ENCODE data around the gene CDH18.

Gene CDH18

GRCh38 chr5:19584131-19584530 lies 403.9 kb downstream of the CDH18 start:
- no peak for DNase-seq (ENCODE audit: low spot score)

GRCh38 chr5:19577882-19578281 lies 410.1 kb downstream of the CDH18 start:
- no peak for DNase-seq (ENCODE audit: low spot score)

DNA sequence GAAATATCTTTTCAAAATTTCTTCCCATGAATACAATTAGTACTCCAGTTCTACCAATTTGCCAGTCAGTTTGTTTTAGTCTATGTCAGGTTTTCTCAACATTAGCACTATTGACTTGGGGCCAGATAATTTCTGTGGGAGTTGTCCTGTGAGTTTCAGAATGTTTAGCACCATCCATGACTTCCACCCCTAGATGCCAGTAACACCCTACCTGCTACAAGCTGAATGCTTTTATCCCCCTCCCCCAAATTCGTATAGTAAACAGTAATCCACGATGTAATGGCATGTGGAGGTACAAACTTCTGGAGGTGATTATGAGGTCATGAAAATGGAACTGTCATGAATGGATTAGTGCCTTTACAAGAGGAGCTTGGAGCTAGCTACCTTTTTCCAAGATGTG lies 420.0 kb downstream of the CDH18 start:
- DNase-seq (ENCODE audit: low spot score) = no peak

DNA sequence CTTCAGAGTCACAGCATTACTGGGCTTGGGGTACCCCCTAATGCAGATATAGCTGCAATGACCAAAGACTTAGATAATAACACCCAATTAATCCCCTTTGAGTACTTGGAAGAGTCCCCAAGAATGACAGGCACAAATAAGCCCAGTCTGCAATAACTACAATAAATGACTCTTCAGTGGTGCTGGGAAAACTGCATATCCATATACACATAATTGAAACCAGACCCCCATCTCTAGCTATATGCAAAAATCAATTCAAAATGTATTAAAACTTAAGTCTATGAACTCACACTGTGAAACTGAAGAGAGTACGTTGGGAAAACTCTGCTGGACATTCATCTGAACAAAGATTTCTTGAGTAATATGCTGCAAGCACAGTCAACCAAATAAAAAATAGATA lies 422.5 kb downstream of the CDH18 start:
- DNase-seq (ENCODE audit: low spot score) = no peak

GRCh38 chr5:19564036-19564435 lies 424.0 kb downstream of the CDH18 start:
- no peak for DNase-seq (ENCODE audit: low spot score)

DNA sequence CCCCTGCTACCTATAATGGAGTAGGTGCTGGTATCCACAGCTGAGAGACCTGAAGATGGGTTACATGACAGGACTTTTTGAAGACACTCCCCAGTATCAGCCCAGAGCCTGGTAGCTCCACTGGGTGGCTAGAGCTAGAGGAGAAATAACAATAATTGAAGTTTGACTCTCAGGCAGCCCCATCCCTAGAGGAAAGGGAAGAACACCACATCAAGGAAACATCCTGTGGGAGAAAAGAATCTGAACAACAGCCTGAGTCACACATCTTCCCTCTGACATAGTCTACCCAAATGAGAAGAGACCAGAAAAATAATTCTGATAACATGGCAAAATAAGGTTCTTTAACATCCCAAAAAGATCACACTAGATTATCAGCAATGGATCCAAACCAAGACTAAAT lies 432.1 kb downstream of the CDH18 start:
- DNase-seq (ENCODE audit: low spot score) = no peak

- no peak for DNase-seq (ENCODE audit: low spot score)
These were observed 432.6 kb downstream of the CDH18 start for GRCh38 chr5:19555436-19555835.

DNA sequence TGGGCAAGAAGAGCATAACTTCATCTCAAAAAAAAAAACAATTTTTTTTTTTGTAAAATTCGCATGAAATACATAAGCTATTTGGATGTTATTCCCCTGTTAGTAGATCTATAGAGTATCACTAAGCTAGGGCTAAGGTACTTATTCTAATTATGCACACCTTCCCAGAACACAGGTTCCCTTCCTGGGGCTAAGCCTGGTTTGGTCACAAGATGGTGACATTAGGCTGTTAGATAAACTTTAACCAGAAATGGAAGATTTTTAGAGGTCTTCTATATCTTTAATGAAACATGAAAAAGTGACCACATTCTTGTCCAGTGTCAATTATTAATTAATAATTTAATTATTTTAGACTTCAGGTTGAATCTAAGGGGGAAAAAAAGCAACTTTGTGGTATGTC lies 433.5 kb downstream of the CDH18 start:
- DNase-seq (ENCODE audit: low spot score) = no peak

DNA sequence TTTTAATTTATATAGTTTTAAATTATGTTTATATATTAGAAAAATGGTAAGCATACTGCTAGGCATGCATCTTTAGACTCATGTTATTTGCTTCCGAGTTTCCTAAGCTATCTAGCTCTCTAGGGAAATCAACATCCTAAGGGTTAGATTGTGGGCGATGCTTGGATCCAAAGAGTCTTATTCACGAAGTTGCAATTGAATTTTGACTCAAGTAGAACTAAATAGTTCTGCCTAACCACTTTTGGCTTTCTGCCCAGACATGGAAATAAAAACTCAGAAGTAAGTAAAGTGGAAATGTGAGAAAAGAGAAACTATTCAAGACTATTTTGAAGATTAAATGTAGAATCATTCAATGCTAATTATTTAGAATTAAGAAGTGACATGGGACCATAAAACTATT lies 440.4 kb downstream of the CDH18 start:
- DNase-seq (ENCODE audit: low spot score) = no peak

- DNase-seq (ENCODE audit: low spot score) = no peak
These were observed 441.5 kb downstream of the CDH18 start for GRCh38 chr5:19546521-19546920.

DNA sequence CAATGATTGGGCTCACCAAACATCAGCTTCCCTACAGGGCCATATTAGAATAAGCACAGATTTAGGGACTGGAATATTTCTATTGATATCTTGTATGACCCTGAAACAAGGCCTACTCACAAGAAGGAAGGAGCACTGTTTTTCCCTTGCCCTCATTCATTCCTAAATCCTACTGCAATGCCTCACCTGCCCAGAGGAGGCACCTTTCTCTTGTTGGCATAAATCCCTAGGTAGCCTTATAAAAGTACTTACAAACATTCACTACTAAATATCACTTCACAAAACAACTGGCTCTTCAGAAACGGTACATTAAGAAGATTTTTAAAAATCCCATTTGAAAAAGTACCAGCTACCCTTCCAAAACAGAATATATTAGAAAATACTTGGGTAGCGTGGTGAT lies 449.4 kb downstream of the CDH18 start:
- DNase-seq (ENCODE audit: low spot score) = no peak

DNA sequence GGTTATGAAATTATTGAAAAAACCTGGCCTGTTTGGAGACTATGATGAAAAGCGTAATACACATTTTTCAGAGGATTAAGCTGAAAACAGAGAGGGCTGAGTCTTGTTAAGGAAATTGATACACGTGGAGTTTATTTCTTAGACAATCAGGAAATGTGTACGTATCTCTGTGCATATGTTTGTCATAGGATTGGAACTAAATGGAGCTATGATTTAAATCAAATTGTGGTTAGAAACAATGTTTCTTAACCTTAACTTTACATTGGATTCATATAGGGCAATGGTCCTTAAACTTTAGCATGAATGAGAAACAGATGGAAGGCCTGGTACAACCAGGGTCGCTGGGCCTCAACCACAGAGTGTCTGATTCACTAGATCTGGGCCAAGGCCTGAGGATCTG lies 451.6 kb downstream of the CDH18 start:
- no peak for DNase-seq (ENCODE audit: low spot score)

DNA sequence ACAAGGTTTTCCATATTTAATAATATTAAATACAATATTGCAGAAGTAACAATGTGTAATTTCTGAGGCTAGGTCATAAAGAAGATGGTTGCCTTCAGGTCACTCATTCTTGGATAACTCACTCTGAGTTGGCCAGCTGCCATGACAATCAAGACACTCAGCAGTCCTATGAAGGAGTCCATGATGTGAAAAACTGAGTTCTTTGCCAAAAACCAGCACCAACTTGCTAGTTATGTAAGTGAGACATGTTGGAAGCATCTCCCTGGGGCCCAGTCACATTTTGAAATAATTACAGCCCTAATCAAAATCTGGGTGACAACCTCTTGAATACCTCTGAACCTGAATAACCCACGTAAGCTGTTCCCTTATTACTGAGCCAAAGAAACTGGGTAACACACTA lies 453.2 kb downstream of the CDH18 start:
- no peak for DNase-seq (ENCODE audit: low spot score)

GRCh38 chr5:19532936-19533335 lies 455.1 kb downstream of the CDH18 start:
- no peak for DNase-seq (ENCODE audit: low spot score)

DNA sequence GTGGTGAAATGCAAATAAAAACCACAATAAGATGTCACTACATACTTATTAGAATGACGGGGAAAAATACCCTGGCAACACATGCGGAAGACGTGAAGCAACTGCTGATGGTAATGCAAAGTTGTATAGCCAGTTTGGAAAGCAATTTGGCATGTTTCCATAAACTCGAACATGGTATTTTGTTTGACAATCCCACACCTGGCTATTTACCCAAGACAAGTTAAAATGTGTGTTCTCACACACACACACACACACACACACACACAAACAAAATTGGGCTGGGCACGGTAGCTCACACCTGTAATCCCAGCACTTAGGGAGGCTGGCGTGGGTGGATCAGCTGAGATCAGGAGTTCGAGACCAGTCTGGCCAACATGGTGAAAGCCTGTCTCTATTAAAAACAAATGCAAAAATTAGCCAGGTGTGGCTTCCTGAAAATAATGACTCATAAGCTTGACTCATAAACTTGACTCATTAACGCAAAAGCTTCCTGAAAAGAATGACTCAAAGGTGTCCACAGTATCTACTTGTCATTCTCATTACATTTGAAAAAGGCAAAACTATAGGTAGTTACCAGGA lies 456.5 kb downstream of the CDH18 start:
- no peak for DNase-seq (ENCODE audit: low spot score)

- no peak for DNase-seq (ENCODE audit: low spot score)
These were observed 468.6 kb downstream of the CDH18 start for GRCh38 chr5:19519448-19519847.

GRCh38 chr5:19498852-19499251 lies 489.1 kb downstream of the CDH18 start:
- no peak for DNase-seq (ENCODE audit: low spot score)

- no peak for DNase-seq (ENCODE audit: low spot score)
These were observed 490.7 kb downstream of the CDH18 start for GRCh38 chr5:19497229-19497815.

- no peak for DNase-seq (ENCODE audit: low spot score)
These were observed 491.9 kb downstream of the CDH18 start for GRCh38 chr5:19496056-19496455.

- DNase-seq (ENCODE audit: low spot score) = no peak
These were observed 495.1 kb downstream of the CDH18 start for GRCh38 chr5:19492861-19493260.

DNA sequence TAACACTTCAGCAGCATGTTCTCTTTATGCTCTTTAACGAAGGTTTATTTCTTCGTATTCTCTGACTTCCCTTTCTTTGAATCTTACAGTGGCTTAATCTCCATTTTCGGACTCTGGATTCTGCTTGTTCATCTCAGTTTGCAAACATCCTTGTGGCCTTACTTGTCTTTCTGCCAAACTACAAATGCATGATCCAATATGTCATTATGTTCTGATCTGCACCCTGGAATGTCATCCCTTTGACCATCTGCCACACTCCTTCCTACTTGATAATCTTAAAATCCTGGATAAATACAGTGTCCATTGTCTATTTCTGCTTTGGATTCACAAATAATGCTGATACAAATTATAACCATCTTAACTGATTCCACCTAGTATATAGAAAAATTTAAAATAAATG lies 499.2 kb downstream of the CDH18 start:
- DNase-seq (ENCODE audit: low spot score) = no peak

DNA sequence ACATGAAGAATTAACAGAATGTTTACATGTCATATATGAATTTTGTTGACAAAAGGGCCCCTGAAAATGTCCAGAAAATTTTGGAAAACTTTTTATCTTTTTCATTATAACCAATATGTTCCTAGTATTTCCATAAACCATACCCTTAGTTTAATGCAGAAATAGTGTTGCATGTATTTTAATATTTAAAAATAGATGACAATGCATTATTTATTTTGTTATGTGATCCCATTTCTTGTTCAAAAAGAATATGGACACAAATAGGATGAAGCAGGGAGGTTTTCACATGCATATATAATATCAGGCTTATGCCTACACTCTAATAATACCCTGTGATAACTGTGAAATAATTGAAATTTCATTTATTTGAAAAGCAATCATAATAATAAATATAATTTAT lies 500.5 kb downstream of the CDH18 start:
- no peak for DNase-seq (ENCODE audit: low spot score)

DNA sequence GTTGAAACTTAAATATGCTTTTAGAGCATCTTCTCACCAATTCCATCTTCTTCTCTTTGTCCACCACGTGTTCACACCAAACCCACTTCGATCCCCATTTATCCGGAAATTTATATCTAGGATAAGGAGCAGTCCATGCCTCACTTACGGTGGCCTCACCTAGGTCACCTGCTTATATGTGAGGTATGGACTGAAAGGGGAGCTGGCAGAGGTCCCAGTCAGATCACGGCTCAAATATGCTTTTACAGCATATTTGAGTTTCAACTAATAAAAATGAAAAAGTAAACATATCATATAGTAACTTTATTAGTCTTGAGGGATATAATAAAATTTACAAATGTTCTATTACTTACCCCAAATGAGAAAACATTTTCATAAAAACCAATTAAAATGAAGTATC lies 508.4 kb downstream of the CDH18 start:
- DNase-seq (ENCODE audit: low spot score) = no peak

GRCh38 chr5:19462019-19462418 lies 526.0 kb downstream of the CDH18 start:
- DNase-seq (ENCODE audit: low spot score) = no peak

DNA sequence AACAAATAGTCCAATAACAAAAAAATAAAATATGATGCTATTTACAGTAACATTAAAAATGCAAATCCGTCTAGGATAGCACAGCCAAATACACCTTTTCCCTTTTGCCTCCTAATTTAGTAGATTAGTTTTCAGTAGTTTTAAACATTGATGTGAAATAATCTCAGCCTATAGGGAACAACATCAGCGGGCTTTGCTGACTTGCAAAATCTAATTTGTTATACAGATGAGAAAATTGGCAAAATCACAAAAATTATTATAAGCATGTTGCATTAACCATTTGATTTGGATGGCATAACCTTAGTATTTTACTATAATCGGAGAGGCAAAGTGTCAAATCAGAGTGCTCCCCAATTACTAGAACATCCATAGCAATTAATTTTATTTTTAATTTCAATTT lies 563.5 kb downstream of the CDH18 start:
- no peak for DNase-seq (ENCODE audit: low spot score)
